SK-N-SH treated with all-trans-retinoic acid at 6 μM for 48 hours (cell line): ENCODE results near the gene DTX3L.

Source experiments
- ATAC-seq: fragments of 200-7000 bp; cut with Tn5 transposase; 3 replicates; pipeline ENCODE4 v1.9.1; 2020; ENCODE audit warnings: mild to moderate bottlenecking, moderate library complexity
- ARNTL ChIP-seq: fragments of 450-650 bp; formaldehyde crosslinking; IDR thresholded peaks from 2 replicates; pipeline ENCODE4 v1.5.0; 2020; ENCODE audit warnings: low read depth, mild to moderate bottlenecking, moderate library complexity, borderline replicate concordance
- BACH2 ChIP-seq: fragments of 250-450 bp; sonication (Bioruptor Pico); IDR thresholded peaks from 2 replicates; pipeline ENCODE4 v1.9.0; 2021; ENCODE audit warnings: mild to moderate bottlenecking, borderline replicate concordance
- CSDC2 ChIP-seq: fragments of 250-450 bp; sonication (Bioruptor Pico); IDR thresholded peaks from 2 replicates; pipeline ENCODE4 v1.5.0; 2020; ENCODE audit warnings: mild to moderate bottlenecking, moderate library complexity
- GLIS3 ChIP-seq: fragments of 250-450 bp; sonication (Bioruptor Pico); IDR thresholded peaks from 2 replicates; pipeline ENCODE4 v1.5.0; 2020; ENCODE audit warnings: mild to moderate bottlenecking, moderate library complexity
- ISL1 ChIP-seq: fragments of 250-450 bp; sonication (Bioruptor Pico); IDR thresholded peaks from 2 replicates; pipeline ENCODE4 v2.1.2; 2022; ENCODE audit warnings: mild to moderate bottlenecking, moderate library complexity
- OSR1 ChIP-seq: fragments of 250-450 bp; sonication (Bioruptor Pico); IDR thresholded peaks from 2 replicates; pipeline ENCODE4 v1.8.0; 2022; ENCODE audit warnings: moderate library complexity, mild to moderate bottlenecking, inconsistent platforms
- PPARA ChIP-seq: fragments of 250-450 bp; sonication (Bioruptor Pico); IDR thresholded peaks from 2 replicates; pipeline ENCODE4 v1.5.0; 2020; ENCODE audit warnings: mild to moderate bottlenecking, borderline replicate concordance
- RARB ChIP-seq: fragments of 250-450 bp; sonication (Bioruptor Pico); IDR thresholded peaks from 2 replicates; pipeline ENCODE4 v1.8.0; 2021; ENCODE audit warnings: mild to moderate bottlenecking, moderate library complexity
- SNAI2 ChIP-seq: fragments of 250-450 bp; sonication (Bioruptor Pico); IDR thresholded peaks from 2 replicates; pipeline ENCODE4 v1.5.0; 2020; ENCODE audit warnings: mild to moderate bottlenecking, moderate library complexity
- TCF4 ChIP-seq: fragments of 250-450 bp; sonication (Bioruptor Pico); IDR thresholded peaks from 2 replicates; pipeline ENCODE4 v1.8.0; 2021; ENCODE audit warnings: mild to moderate bottlenecking, moderate library complexity, borderline replicate concordance
- TOX ChIP-seq: fragments of 250-450 bp; sonication (Bioruptor Pico); IDR thresholded peaks from 2 replicates; pipeline ENCODE4 v1.8.0; 2021; ENCODE audit warnings: mild to moderate bottlenecking, moderate library complexity, borderline replicate concordance
- TSHZ2 ChIP-seq: fragments of 250-450 bp; sonication (Bioruptor Pico); IDR thresholded peaks from 2 replicates; pipeline ENCODE4 v1.5.0; 2020; ENCODE audit warnings: mild to moderate bottlenecking, moderate library complexity
- ZC3H10 ChIP-seq: fragments of 250-450 bp; sonication (Bioruptor Pico); IDR thresholded peaks from 2 replicates; pipeline ENCODE4 v1.5.1; 2021; ENCODE audit warnings: mild to moderate bottlenecking, moderate library complexity
- ZFP3 ChIP-seq: fragments of 250-450 bp; sonication (Bioruptor Pico); IDR thresholded peaks from 2 replicates; pipeline ENCODE4 v1.5.0; 2020; ENCODE audit warnings: mild to moderate bottlenecking, moderate library complexity
- ZNF565 ChIP-seq: fragments of 450-650 bp; formaldehyde crosslinking; conservative IDR thresholded peaks from 2 replicates; pipeline ENCODE4 v1.5.0; 2020; ENCODE audit warnings: low read depth, mild to moderate bottlenecking, moderate library complexity
- ZNF70 ChIP-seq: fragments of 450-650 bp; formaldehyde crosslinking; IDR thresholded peaks from 2 replicates; pipeline ENCODE4 v1.5.0; 2020; ENCODE audit warnings: mild to moderate bottlenecking, moderate library complexity
- ZNF8 ChIP-seq: fragments of 450-650 bp; formaldehyde crosslinking; IDR thresholded peaks from 2 replicates; pipeline ENCODE4 v1.5.0; 2020; ENCODE audit warnings: mild to moderate bottlenecking, moderate library complexity
- TF ChIP-seq, protein P1 (sequence below): fragments of 250-450 bp; sonication (Bioruptor Pico); IDR thresholded peaks from 2 replicates; pipeline ENCODE4 v1.5.1; 2021; ENCODE audit warnings: mild to moderate bottlenecking, moderate library complexity
- TF ChIP-seq, protein P2 (sequence below): fragments of 250-450 bp; sonication (Bioruptor Pico); IDR thresholded peaks from 2 replicates; pipeline ENCODE4 v1.8.0; 2020; ENCODE audit warnings: mild to moderate bottlenecking, moderate library complexity, borderline replicate concordance
- TF ChIP-seq, protein P3 (sequence below): fragments of 250-450 bp; sonication (Bioruptor Pico); IDR thresholded peaks from 2 replicates; pipeline ENCODE4 v1.5.1; 2020; ENCODE audit warnings: low read depth, mild to moderate bottlenecking, moderate library complexity
- TF ChIP-seq, protein P4 (sequence below): fragments of 250-450 bp; sonication (Bioruptor Pico); IDR thresholded peaks from 2 replicates; pipeline ENCODE4 v1.8.0; 2021; ENCODE audit warnings: low read depth, mild to moderate bottlenecking, moderate library complexity, borderline replicate concordance

The DTX3L gene

DNA sequence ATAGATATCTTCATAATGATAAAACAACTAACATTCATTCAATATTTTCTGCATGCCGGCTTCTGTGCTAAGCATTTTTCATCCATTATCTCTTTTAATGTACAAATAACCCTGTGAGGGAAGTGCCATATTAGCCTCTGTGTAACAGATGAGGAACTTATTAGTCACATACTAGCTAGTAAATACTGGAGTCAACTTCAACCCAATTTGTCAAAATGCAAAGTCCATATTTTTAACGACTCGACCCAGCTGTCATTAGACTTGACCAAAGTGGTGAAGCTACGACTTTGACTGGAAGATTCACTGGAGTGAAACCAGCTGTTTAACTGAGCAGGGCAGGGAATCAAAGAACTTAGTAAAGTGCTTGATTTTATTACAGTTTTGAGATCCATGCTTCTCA lies 54.9 kb downstream of the DTX3L start:
- TF ChIP-seq ARNTL: no peak
- TF ChIP-seq ZFP3: no peak
- no peak for TF ChIP-seq ZNF70 (CRISPR knock-in tag)
- TF ChIP-seq, protein P1, sequence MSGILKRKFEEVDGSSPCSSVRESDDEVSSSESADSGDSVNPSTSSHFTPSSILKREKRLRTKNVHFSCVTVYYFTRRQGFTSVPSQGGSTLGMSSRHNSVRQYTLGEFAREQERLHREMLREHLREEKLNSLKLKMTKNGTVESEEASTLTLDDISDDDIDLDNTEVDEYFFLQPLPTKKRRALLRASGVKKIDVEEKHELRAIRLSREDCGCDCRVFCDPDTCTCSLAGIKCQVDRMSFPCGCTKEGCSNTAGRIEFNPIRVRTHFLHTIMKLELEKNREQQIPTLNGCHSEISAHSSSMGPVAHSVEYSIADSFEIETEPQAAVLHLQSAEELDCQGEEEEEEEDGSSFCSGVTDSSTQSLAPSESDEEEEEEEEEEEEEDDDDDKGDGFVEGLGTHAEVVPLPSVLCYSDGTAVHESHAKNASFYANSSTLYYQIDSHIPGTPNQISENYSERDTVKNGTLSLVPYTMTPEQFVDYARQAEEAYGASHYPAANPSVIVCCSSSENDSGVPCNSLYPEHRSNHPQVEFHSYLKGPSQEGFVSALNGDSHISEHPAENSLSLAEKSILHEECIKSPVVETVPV: no peak
- no peak for TF ChIP-seq TCF4
- no peak for TF ChIP-seq CSDC2
- no peak for TF ChIP-seq RARB (CRISPR knock-in tag)
- TF ChIP-seq, protein P2, sequence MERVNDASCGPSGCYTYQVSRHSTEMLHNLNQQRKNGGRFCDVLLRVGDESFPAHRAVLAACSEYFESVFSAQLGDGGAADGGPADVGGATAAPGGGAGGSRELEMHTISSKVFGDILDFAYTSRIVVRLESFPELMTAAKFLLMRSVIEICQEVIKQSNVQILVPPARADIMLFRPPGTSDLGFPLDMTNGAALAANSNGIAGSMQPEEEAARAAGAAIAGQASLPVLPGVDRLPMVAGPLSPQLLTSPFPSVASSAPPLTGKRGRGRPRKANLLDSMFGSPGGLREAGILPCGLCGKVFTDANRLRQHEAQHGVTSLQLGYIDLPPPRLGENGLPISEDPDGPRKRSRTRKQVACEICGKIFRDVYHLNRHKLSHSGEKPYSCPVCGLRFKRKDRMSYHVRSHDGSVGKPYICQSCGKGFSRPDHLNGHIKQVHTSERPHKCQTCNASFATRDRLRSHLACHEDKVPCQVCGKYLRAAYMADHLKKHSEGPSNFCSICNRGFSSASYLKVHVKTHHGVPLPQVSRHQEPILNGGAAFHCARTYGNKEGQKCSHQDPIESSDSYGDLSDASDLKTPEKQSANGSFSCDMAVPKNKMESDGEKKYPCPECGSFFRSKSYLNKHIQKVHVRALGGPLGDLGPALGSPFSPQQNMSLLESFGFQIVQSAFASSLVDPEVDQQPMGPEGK (CRISPR knock-in tag): no peak
- TF ChIP-seq ISL1 (CRISPR knock-in tag): no peak
- TF ChIP-seq GLIS3 (CRISPR knock-in tag): no peak
- TF ChIP-seq ZNF8: no peak
- TF ChIP-seq, protein P3, sequence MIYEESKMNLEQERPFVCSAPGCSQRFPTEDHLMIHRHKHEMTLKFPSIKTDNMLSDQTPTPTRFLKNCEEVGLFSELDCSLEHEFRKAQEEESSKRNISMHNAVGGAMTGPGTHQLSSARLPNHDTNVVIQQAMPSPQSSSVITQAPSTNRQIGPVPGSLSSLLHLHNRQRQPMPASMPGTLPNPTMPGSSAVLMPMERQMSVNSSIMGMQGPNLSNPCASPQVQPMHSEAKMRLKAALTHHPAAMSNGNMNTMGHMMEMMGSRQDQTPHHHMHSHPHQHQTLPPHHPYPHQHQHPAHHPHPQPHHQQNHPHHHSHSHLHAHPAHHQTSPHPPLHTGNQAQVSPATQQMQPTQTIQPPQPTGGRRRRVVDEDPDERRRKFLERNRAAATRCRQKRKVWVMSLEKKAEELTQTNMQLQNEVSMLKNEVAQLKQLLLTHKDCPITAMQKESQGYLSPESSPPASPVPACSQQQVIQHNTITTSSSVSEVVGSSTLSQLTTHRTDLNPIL (CRISPR knock-in tag): no peak
- TF ChIP-seq TOX: no peak
- TF ChIP-seq BACH2 (CRISPR knock-in tag): no peak
- no peak for TF ChIP-seq ZNF565 (CRISPR knock-in tag)
- no peak for TF ChIP-seq SNAI2 (CRISPR knock-in tag)
- ATAC-seq: no peak

- no peak for ATAC-seq
- TF ChIP-seq OSR1 (CRISPR knock-in tag) (no peak), TCF4 (no peak), BACH2 (CRISPR knock-in tag) (no peak), ARNTL (no peak)
These were observed 56.3 kb downstream of the DTX3L start for GRCh38 chr3:122620399-122620798.

DNA sequence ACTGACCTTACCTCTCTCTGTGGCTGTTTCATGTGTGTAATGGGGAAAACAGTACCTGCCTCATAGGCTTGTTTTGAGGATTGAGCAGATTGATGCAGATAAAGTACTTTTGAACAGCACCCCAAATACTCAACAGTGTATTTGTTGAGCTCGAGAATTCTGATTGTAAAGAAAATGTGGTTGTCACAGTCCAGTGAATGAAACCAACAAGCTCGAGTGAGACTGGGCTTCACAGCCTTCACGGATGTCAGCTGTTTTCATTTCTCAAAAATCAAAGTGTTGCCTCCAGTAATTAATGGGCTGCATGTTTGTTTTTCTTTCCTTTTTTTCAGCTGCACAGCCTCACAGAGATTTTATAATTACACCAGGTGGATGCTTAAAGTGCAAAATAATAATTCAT lies 57.0 kb downstream of the DTX3L start:
- TF ChIP-seq, protein P3 (CRISPR knock-in tag): no peak
- TF ChIP-seq CSDC2 (no peak), PPARA (CRISPR knock-in tag) (no peak), OSR1 (CRISPR knock-in tag) (no peak), ZNF70 (CRISPR knock-in tag) (no peak), ZC3H10 (CRISPR knock-in tag) (no peak), TSHZ2 (CRISPR knock-in tag) (no peak), ISL1 (CRISPR knock-in tag) (no peak)
- TF ChIP-seq, protein P4, sequence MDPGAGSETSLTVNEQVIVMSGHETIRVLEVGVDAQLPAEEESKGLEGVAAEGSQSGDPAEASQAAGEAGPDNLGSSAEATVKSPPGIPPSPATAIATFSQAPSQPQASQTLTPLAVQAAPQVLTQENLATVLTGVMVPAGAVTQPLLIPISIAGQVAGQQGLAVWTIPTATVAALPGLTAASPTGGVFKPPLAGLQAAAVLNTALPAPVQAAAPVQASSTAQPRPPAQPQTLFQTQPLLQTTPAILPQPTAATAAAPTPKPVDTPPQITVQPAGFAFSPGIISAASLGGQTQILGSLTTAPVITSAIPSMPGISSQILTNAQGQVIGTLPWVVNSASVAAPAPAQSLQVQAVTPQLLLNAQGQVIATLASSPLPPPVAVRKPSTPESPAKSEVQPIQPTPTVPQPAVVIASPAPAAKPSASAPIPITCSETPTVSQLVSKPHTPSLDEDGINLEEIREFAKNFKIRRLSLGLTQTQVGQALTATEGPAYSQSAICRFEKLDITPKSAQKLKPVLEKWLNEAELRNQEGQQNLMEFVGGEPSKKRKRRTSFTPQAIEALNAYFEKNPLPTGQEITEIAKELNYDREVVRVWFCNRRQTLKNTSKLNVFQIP (CRISPR knock-in tag): no peak
- TF ChIP-seq, all 23 proteins: peak for 0
- ATAC-seq: no peak
